Esophagus mucosa (tissue), 1 donor: ENCODE data around the gene CEACAM21. TPM values are rescaled to one million over a fixed set of nuclear protein-coding genes. Genes with fewer than 3 reads are reported as not detected.
A peak's percentile ranks its signal among the peaks of the same experiment; 100 is the strongest.

ENCODE experiments used
- ATAC-seq: fragments of 200-7000 bp; cut with Tn5 transposase; one replicate; pipeline ENCODE4 v1.9.1; 2020
- total RNA-seq: library from RNA; stranded (reverse); gene quantifications from one replicate; pipeline ENCODE4 v1.2.4, GENCODE V29; 2023
- donor health status: DM: yes; HTN: yes; CAD: no.

Gene CEACAM21
- total RNA-seq, 1 donor from 2014 or later, result 2.0 TPM

DNA sequence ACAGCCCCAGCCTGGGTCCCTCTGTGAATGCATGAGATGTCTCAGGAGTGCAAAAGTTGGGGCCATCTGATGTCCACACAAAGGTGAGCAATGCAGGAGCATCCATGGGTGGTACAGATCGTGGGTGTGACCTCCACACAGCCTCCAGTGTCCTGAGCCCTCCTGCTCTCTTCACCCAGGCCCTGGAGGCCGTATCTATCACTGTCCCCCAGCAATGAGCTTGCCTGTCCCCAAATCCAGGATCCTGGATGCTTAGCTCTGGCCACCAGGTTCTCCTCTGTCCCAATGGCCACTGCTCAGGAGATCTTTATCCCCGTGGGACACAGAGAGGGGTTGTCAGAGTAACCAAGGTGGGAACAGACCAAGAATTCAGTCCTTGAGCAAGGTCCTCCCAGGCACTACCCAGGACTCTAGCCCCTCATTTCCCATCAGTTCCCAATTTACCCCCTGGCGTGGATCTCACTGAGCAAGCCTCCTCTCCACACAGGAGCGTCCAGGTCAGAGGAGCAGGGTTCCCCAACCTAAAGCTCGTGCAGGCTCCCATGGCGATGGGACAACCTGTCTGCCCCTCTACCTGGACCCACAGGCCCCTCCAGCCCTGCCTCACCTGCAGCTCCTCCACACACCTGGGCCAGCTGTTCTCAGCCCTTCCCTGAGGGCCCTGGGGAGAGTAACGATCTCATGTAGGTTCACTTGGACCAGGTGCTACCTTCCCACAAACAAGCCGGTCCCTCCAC, 11.3 kb downstream of the CEACAM21 start:
- no peak for ATAC-seq

DNA sequence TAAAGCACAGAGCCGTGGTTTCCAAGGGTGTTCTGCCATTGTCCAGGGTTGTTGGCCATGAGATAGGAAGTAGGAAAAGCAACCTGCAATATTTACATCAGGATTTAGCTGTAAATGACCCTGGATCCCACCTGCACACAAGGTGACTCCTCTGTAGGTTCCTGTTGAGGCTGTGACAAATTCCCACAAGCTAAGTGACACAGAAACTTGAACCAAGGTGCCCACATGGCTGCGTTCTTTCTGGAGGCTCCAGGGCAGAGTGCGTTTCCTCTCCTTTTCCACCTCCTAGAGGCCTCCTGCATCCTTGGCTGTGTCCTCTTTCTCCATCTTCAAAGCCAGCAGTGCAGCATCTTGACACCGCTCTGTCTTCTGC, 11.9 kb downstream of the CEACAM21 start:
- ATAC-seq, result no peak

DNA sequence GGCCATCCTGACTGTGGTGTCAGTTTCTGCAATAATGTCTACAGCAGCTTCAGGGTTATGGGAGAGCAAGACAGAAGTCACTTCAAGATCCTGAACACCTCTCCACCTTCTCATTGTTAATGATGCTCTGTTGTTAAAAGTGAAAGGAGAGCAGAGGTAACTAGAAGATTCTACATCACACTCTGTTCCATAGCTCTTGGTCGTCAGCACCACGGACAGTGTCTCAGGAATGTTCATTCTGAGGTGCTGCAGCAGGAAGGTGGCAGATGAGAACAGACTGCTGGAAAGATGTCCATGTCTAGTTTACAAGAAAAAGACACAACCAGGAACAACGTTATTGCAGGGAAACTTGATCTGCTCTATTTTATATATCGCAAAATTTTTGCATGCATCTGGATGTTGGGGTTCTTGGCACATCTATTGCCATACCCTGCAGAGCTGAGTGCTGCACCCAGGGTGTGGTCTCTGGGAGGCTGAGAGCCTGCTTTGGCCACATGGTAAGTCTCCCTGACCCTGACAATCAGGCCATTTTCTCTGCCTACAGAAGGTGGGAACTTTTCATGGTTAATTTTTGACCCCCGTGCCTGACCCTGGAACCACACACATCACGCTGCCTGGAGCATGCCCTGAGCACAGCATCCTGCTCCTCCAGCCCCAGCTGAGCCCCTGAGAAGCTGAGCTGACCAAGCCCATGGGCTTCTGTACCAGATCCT, 12.7 kb downstream of the CEACAM21 start:
- peak; percentile 34 for ATAC-seq

DNA sequence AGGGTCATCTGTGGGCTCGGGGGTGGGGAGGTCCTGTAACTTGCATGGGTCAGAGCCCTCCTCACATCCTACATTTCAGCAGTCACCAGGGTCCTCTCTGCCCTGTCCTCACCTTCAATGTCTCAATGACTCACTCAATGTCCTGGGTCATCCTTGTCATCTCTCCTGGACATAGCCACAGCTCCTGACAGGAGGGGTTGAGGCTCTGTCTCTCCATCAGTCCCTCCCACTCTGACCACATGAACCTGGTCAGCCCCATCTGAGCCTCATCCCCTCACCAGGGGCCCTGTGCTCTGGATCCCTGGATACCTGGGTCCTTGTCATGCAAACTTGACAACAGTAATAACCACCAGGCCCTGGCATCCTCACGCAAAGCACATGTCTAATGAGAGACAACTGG, 13.4 kb downstream of the CEACAM21 start:
- no peak for ATAC-seq

DNA sequence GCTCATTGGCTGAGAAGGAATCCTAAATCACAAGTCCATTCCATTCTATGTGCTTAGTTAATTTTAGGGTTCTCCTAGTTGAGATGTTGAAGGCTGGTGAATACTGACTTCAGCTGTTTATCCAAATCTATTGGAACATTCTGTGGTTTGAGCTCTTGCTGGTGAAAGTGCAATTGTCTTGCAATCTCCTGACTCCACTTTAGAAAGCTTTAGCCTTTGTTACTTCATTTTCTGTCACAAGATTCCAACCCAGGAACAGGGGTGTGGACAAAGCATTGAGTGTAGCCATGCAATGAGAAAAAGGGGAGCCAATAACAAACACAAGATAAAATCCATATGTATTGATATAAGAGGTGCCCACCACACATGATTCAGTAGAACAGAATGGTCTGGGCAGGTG, 15.0 kb downstream of the CEACAM21 start:
- no peak for ATAC-seq

DNA sequence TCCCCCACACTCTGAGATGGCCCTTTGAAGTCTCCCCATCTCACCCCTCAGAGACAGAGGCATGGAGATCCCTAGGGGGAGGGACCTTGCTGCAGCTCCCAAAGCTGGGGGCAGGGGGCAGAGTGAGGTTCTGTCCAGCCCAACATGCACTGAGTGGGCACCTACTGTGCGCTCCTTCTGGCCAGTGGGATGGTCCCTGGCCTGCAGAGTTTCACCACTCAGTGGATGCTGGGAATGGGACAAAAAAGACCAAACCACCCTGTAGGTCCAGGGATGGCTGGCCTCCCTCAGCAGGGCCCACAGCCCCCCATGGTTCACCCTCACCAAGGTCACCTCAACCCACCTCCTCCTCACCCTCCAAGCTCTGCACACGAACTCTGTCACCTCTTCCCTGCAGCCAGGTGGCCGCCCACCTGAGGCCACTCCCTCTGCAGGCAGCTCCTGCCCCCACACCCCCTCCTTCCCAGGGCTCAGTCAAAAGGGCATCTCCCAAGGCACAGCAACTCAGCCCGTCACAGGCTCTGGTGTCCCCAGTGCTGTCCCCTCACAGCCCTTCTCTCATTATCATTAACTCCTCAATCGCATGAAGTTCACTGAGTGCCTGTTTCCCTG, 16.1 kb downstream of the CEACAM21 start:
- ATAC-seq, result no peak

DNA sequence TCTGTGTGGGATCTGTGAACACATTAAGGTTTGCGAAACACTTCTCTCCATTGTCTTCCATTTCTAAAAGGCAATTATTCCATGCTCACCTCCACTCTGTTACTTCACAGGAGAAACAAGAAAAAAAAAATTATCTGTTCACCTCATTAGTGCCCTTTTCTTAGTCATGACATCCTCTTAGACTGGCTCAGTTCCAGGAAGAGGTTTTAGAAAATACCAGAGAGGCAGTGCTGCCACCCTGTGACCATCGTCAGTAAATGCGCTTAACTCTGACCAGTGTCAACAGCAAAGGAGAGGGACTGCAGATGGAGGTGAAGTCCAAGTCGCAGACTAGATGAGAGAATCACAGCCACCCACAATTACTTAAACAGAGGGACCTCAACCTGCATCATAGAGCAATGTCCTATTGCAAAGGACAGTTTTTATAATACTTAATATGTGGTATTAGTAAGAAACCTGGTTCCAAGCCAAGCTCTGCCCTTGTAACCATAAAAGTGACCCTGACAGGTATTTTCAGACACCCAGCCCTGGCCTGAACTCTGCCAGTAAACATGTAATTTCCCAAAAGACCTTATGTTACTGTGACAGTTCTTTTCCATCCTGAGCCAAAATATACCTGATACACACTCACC, 19.4 kb downstream of the CEACAM21 start:
- peak; percentile 86 for ATAC-seq

DNA sequence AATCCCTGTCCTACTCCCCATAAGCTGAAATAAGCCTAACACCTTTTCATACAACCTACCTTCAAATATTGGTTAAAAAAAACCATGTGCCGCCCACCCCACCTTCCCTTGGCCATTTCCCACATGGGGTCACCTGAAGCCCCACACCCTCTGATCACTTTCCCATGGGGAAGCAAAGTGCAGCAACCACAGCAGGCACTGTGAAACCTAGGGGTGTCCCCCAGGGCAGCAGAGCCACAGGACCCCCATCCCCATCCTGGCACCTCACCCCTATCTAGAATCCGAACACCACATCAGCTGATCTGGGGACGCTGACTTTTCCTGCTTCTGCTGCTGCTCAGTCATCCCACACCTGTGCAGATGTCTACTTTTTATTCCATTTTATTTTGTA, 19.9 kb downstream of the CEACAM21 start:
- no peak for ATAC-seq

DNA sequence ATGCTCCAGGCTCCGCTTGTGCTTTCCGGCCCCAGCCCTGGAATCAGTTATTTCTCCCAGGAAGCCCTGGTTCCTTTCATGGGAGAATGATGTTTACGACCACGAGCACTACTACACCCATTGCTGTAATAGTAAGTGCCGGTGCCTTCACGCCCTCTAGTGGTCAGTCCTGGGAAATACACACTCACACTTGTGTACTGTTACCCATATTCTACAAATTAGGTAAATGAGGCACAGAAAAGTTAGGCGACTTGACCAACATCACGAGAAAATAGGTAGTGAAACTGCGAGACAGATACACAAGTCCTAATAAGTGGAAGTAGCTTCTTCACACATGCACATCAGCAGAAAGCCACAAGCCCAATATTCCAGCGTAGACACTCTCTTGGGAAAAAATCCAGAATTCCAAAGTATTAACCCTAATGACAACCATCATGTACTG, 21.7 kb downstream of the CEACAM21 start:
- peak; percentile 81 for ATAC-seq

DNA sequence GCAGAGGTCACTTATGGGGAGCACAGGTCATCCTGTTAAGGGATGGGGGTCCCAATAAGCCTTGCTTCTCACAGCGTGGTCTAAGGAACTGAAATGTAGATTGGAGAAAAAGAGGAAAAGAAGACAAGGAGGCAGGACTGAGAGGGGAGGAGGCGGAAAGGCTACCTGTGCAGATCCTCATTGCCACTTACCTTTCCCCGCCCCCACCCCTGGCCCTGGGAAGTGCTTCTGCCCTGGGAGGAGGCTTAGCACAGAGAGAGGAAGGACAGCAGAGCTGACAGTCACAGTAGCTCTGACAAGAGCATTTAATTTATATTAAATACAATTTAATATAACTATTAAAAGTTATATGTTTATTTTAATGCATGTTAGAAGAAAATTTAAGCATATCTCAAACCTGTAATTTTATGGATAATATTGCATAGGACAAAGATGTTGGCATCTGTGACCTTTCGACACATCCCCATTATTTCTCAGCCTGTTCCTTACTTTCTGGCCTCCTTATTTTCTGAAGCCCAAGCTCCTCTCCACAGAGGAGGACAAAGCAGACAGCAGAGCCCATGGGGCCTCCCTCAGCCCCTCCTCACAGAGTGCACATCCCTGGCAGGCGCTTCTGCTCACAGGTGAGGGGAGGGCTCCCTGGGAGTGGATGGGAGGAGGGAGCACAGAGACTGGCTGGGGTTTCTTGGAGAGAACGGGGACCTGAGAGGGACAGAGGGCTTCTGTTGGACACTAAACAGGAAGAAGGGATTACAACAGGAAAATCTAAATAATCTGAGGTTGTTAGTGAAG, 23.4 kb downstream of the CEACAM21 start:
- ATAC-seq, result no peak

DNA sequence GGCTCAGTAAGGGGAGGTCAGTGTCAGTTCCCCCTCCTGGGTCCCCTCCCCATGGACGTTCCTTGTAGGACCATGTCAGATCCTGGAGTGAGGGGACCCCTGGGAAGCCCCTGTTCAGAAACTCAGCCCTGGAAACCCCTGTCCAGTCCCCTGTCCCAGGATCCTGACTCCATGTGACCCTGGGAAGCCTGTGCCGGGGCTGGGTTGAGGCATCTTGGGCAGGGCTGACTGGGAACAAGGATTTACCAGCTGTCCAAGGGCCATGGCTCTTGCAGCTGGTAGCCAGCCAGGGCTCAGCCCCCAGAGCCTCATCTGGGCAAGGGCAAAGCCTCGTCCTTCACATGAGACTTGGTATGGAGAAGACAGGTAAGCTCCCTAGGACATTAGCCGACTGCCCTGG, 25.8 kb downstream of the CEACAM21 start:
- ATAC-seq, result no peak

DNA sequence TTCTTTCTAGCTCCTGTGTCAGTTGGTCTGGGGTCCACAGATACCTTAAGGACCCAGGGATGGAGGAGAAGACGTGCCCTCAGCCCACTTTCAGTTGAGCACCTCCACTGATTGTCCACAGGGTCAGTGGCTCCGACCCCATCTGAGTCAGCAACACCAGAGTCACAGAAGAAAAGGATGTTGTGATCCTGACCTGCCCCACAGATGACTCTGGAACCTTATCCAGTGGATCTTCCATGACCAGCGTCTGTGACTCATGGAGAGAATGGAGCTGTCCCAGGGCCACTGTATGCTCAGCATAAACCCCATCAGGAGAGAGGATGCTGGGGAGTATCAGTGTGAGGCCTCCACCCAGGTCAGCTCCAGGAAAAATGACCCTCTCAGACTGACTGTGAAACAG, 28.9 kb downstream of the CEACAM21 start:
- ATAC-seq, result no peak

DNA sequence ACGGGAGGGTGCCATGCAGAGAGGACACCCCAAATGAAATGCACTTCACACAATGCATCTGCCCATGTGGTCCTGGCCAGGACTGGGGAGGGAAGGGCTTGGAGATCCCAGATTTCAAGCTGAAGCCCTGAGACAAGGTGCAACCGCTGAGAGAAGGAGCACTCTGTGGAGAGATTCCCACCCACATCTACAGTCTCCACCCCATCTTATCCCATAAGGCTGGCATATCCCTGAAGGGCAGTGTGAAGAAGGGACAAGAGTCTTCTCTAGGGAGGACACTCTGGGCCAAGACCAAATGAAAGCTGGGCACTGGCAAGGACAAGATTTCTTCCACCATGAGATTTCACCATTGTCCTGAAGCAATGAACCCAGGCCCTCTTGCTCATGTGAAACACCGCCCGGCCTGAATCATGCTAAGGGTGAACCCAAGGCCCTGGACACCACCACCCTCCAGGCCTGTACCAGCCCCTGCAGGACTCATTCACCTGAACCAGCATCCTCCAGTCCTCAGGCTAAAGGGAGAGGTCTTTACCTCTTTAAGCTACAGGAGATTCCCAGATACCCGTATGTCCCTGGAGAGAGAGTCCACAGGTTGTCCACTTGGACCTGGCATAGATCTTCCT, 30.4 kb downstream of the CEACAM21 start:
- no peak for ATAC-seq

DNA sequence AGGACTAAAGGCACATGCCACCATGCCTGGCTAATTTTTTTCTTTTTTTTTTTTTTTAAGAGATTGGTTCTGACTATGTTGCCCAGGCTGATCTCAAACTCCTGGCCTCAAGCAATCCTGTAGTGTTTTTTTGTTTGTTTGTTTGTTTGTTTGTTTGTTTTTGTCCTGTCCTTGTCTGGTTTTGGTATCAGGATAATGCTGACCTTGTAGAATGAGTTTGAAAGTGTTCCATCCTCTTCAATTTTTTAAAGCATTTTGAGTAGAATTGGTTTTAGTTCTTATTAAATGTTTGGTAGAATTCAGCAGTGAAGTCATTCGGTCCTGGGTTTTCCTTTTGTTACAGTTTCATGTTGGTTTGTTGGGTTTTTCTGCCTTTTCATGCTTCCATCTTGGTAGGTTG, 31.7 kb downstream of the CEACAM21 start:
- no peak for ATAC-seq

DNA sequence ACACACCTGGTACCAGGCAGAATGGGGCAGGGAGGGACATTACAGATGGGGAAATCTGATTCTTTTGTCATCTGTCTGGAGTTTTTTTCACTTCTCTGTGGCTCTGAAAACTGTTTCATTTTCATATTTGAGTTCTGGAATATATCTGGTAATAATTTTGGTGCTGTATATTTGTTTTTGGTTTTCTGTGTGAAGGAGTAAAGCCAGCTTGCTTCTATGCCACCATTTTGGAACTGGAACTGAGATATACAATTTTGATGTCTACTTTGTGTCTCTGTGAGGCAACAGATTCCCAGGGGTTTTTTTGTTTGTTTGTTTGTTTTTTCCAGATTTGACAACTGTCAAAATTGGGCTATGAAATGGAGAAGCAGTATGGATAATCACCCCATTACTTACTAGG, 34.8 kb downstream of the CEACAM21 start:
- no peak for ATAC-seq

DNA sequence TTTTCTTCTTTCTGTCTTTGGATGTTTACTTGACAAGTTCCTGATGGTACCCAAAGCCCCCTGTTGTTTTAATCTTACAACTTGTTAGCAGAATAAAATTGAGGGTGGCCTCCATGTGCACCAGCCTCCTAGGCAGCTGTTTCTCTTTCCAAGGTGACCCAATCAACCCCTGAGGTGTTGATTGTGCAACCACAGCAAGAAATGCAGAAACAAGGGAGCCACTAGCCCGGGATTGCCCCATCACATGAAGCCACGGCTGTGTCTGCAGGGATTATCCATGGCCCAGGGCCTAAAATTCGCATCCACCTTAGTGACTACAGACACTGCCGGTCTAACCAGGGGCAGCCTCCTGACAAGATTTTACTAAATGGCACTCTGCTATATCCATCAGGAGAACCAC, 36.5 kb downstream of the CEACAM21 start:
- ATAC-seq, result no peak

DNA sequence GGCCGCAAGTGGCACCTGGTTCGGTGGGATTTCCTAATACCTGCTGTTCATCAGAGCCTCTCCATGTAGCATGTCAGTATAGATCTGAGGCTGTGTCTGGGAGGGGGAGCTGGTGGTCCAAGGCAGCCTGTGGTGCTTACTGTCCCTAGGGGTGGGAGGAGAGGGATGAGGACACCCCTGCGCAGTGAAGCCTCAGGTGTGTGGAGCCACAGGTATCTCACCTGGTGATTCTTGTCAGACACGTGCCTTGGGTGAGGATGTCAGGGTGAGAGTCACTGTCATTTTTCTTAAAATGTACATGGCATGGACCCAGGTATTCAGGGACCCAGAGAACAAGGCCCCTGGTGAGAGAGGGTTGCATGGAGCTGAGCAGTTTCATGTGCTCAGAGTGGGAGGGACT, 39.2 kb downstream of the CEACAM21 start:
- ATAC-seq, result no peak

DNA sequence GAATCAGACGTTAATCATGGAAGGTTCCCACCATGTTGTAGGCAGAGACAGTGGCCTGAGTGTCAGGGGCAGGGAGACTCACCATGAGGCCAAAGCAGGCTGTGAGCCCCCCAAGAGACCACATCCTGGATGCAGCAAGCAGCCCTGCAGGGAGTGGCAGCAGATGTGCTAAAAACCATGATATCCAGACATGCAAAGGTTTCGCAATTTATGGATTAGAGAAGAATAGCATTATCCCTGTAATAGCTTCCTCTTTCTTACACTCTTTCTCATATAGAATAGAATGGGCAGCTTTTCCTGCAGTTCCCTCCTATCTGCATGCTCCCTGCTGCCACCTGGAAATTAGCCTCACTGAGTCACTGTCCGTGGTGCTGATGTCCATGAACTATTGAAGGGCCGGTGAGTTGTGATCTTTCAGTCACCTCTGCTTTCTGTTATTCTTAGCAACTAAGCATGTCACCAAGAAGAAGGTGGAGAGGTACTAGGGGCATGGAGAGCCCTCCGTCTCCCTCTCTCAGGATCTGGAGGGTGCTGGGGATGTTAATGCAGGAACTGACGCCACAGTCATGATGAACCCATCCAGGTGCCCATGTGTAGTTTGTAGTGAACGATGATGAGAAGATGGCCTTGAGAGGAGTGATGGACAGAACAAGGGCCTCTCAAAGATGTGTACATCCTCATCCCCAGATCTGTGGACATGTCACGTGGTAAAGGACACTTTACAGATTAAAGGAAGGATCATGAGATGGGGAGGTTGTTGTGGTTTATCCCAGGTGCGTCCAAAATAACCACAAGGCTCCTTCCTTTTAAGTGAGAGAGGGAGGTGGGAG, 41.0 kb downstream of the CEACAM21 start:
- no peak for ATAC-seq

DNA sequence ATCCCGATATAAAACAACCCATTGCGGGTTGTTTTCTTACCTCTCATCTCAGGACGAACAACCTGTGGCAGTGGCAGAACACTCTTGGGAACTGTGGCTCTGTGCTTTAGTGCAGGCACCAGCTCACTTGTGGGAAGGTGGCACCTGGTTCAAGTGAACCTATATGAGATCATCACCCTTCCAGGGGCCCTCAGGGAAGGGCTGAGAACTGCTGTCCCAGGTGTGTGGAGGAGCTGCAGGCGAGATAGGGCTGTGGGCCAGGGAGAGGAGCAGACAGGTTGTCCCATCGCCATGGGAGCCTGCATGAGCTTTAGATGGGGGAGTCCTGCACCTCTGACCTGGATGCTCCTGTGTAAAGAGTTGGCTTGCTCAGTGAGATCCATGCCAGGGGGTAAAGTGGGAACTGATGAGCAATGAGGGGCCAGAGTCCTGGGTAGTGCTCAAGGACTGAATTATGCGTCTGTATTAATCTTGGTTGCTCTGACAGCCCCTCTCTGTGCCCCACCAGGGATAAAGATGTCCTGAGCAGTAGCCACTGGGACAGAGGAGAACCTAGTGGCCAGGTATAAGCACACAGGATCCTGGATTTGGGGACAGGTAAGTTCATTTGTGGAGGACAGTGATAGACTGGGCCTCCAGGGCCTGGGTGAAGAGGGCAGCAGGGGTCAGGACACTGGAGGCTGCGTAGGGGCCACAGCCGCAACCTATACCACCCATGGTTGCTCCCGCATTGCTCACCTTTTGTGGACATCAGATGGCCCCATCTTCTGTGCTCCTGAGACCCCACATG, 42.2 kb downstream of the CEACAM21 start:
- no peak for ATAC-seq

DNA sequence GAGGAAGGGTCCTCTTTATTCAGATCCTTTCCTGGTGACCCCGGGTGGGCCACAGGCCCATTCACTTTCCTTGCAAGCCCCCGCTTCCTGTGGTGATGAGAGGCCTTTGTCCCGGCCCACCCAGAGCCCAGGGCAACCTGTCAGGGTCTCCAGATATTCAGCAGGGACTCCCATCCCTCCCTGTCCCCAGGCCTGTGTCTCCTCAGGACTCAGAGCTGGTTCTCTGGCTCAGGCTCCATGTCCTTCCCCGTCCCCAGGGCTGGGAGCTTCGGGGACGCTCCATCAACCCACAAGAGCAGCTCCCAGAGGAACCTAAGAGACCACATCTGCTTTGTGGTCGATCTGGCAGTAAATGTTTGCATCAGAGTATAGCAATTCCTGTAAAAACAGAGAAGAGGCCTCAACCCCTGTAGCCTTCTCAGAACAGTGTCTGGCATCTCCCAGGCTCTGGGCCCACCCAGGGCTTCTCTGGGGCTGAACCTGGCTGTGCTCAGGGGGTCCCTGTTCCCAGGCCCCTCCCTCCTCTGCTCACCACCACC, 43.1 kb downstream of the CEACAM21 start:
- ATAC-seq, result no peak
